Mesendoderm (in vitro differentiated cells): ENCODE measurements around the gene EFEMP2.
A peak's percentile ranks its signal among the peaks of the same experiment; 100 is the strongest.

Experiments
- DNase-seq: peaks from one replicate; pipeline ENCODE4 v3.0.0; 2013
- H2AK5ac ChIP-seq: 2 replicates; pipeline ENCODE4 v1.6.1; 2013; ENCODE audit warnings: low read length, inconsistent platforms
- H2BK120ac ChIP-seq: 2 replicates; pipeline ENCODE4 v1.6.1; 2013; ENCODE audit warnings: low read depth, mild to moderate bottlenecking, low read length, moderate library complexity, mixed read lengths
- H2BK15ac ChIP-seq: replicated peaks from 2 replicates; pipeline ENCODE4 v1.6.1; 2013; ENCODE audit warnings: low read depth, mild to moderate bottlenecking, moderate library complexity
- H2BK5ac ChIP-seq: 2 replicates; pipeline ENCODE4 v1.6.1; 2013; ENCODE audit warnings: low read length, inconsistent platforms
- H3K18ac ChIP-seq: 2 replicates; pipeline ENCODE4 v1.6.1; 2013; ENCODE audit warnings: mild to moderate bottlenecking, low read length, mixed read lengths
- H3K23ac ChIP-seq: one replicate; pipeline ENCODE4 v1.6.1; 2013; ENCODE audit warnings: low read length
- H3K27ac ChIP-seq: 2 replicates; pipeline ENCODE4 v1.5.1; 2013; ENCODE audit warnings: low read depth, mild to moderate bottlenecking, inconsistent platforms, low read length, moderate library complexity
- H3K27me3 ChIP-seq: 2 replicates; pipeline ENCODE4 v1.6.1; 2013; ENCODE audit warnings: low read length, control low read depth, mild to moderate bottlenecking, inconsistent platforms; ENCODE audit not compliant: insufficient read depth, poor library complexity
- H3K36me3 ChIP-seq: 2 replicates; pipeline ENCODE4 v1.6.1; 2013; ENCODE audit warnings: low read length, inconsistent platforms; ENCODE audit not compliant: control insufficient read depth, insufficient read depth
- H3K4ac ChIP-seq: one replicate; pipeline ENCODE4 v1.6.1; 2013; ENCODE audit warnings: low read depth, mild to moderate bottlenecking, low read length, moderate library complexity
- H3K4me1 ChIP-seq: 2 replicates; pipeline ENCODE4 v1.6.1; 2013; ENCODE audit warnings: low read depth, low read length, inconsistent platforms; ENCODE audit not compliant: control insufficient read depth
- H3K4me2 ChIP-seq: 2 replicates; pipeline ENCODE4 v1.6.1; 2013; ENCODE audit warnings: low read length
- H3K4me3 ChIP-seq: 2 replicates; pipeline ENCODE4 v1.5.1; 2013; ENCODE audit warnings: mild to moderate bottlenecking, low read length
- H3K56ac ChIP-seq: one replicate; pipeline ENCODE4 v1.6.1; 2013; ENCODE audit warnings: low read length
- H3K79me1 ChIP-seq: 2 replicates; pipeline ENCODE4 v1.6.1; 2013; ENCODE audit warnings: low read length, inconsistent platforms
- H3K79me2 ChIP-seq: 2 replicates; pipeline ENCODE4 v1.6.1; 2013; ENCODE audit warnings: mild to moderate bottlenecking, low read length; ENCODE audit not compliant: control insufficient read depth, insufficient read depth
- H3K9ac ChIP-seq: 2 replicates; pipeline ENCODE4 v1.6.1; 2013; ENCODE audit warnings: low read length, inconsistent platforms
- H4K5ac ChIP-seq: one replicate; pipeline ENCODE4 v1.6.1; 2013; ENCODE audit warnings: low read length
- H4K8ac ChIP-seq: one replicate; pipeline ENCODE4 v1.6.1; 2013; ENCODE audit warnings: low read depth, mild to moderate bottlenecking, control low read depth, low read length, moderate library complexity
- WGBS: extraction: QIAGEN DNeasy Blood & Tissue Kit; methylation state at CpG from one replicate; pipeline ENCODE4 v1.1.7; 2013; ENCODE audit warnings: low lambda C conversion rate, missing lambda C conversion rate; ENCODE audit not compliant: insufficient coverage; ENCODE audit errors: extremely low coverage; 5-methylcytosine and 5-hydroxymethylcytosine counted together

EFEMP2 gene

GRCh38 chr11:65851811-65852507 is 20.6 kb downstream of the EFEMP2 start:
- Histone ChIP-seq H4K5ac (no peak overlapping the region), H3K27me3 (no peaks in the 10 kb centered on the region), H3K27ac (no peak overlapping the region), H2BK5ac (no peak overlapping the region), H3K36me3 (peaks cover 23% of the 10 kb centered on the region), H3K56ac (no peak overlapping the region), H2BK120ac (no peak overlapping the region), H3K79me1 (peaks cover 20% of the 10 kb centered on the region), H3K18ac (no peak overlapping the region), H3K23ac (no peak overlapping the region), H3K79me2 (peaks cover 27% of the 10 kb centered on the region), H3K4me3 (no peak overlapping the region), H3K4me1 (peaks cover 3% of the 10 kb centered on the region), H2AK5ac (no peak overlapping the region), H3K4ac (no peak overlapping the region), H3K4me2 (no peak overlapping the region), H2BK15ac (no peak overlapping the region), H3K9ac (no peak overlapping the region), H4K8ac (no peak overlapping the region)
- peak; percentile 5 for DNase-seq
- no CpG with 5 or more reads among the region's 10 CpGs for WGBS

- Histone ChIP-seq H3K27me3 (no peaks in the 10 kb centered on the region), H3K36me3 (peaks cover 21% of the 10 kb centered on the region), H3K4me3 (no peak overlapping the region), H3K79me1 (peaks cover 17% of the 10 kb centered on the region), H2BK120ac (no peak overlapping the region), H3K9ac (no peak overlapping the region), H3K79me2 (peaks cover 19% of the 10 kb centered on the region), H3K4ac (no peak overlapping the region), H3K27ac (no peak overlapping the region), H3K4me2 (no peak overlapping the region), H3K56ac (no peak overlapping the region), H4K8ac (no peak overlapping the region), H2BK5ac (no peak overlapping the region), H3K18ac (no peak overlapping the region), H3K23ac (no peak overlapping the region), H3K4me1 (peaks cover under 1% of the 10 kb centered on the region), H4K5ac (no peak overlapping the region), H2BK15ac (no peak overlapping the region), H2AK5ac (no peak overlapping the region)
- DNase-seq: peak; percentile 97
- no CpG with 5 or more reads among the region's 14 CpGs for WGBS
These were observed 21.5 kb downstream of the EFEMP2 start for GRCh38 chr11:65851083-65851579.

GRCh38 chr11:65850217-65851082 is 22.1 kb downstream of the EFEMP2 start:
- DNase-seq: peak; percentile 8
- WGBS: no CpG with 5 or more reads among the region's 20 CpGs

DNA sequence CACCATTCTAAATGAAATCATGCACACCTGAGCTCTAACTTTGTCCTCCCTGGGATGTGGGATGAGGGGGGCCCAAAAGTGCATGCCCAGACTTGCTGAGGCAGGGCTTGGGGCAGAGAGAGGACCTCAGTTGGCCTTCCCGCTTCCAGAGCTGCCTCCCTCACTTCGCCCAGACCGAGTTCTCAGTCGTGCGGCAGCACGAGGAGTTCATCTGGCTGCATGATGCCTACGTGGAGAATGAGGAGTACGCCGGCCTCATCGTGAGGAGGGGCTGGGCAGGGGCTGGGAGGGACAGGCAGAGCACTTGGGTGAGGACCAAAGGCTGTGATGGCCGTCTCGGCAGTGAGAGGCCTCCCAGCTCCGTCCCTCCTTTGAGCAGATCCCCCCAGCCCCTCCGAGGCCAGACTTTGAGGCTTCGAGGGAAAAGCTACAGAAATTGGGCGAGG is 22.8 kb downstream of the EFEMP2 start:
- Histone ChIP-seq H3K9ac (no peak overlapping the region), H3K79me1 (peaks cover 8% of the 10 kb centered on the region), H3K79me2 (peaks cover 6% of the 10 kb centered on the region), H3K36me3 (peaks cover 10% of the 10 kb centered on the region), H4K5ac (no peak overlapping the region), H3K23ac (no peak overlapping the region), H3K4me2 (no peak overlapping the region), H3K56ac (no peak overlapping the region), H3K4me3 (no peak overlapping the region), H2AK5ac (no peak overlapping the region), H3K27ac (no peak overlapping the region), H3K27me3 (no peaks in the 10 kb centered on the region), H2BK5ac (no peak overlapping the region), H3K4ac (no peak overlapping the region), H4K8ac (no peak overlapping the region), H3K18ac (no peak overlapping the region), H3K4me1 (no peaks in the 10 kb centered on the region), H2BK120ac (no peak overlapping the region), H2BK15ac (no peak overlapping the region)
- DNase-seq: peak; percentile 14
- WGBS: no CpG with 5 or more reads among the region's 16 CpGs

More at GRCh38 chr11:65850217-65851082, 22.1 kb downstream of the EFEMP2 start:
- Histone ChIP-seq H3K56ac (no peak overlapping the region), H3K36me3 (peaks cover 15% of the 10 kb centered on the region), H3K27me3 (no peaks in the 10 kb centered on the region), H3K4ac (no peak overlapping the region), H2BK15ac (no peak overlapping the region), H3K79me2 (peaks cover 12% of the 10 kb centered on the region), H3K4me2 (no peak overlapping the region), H2BK5ac (no peak overlapping the region), H3K23ac (no peak overlapping the region), H3K27ac (no peak overlapping the region), H3K4me3 (no peak overlapping the region), H3K18ac (no peak overlapping the region), H4K5ac (no peak overlapping the region), H3K9ac (no peak overlapping the region), H3K4me1 (no peaks in the 10 kb centered on the region), H2BK120ac (no peak overlapping the region), H4K8ac (no peak overlapping the region), H2AK5ac (no peak overlapping the region), H3K79me1 (peaks cover 10% of the 10 kb centered on the region)

- H4K8ac ChIP-seq: no peak overlapping the region
- no CpG with 5 or more reads among the region's 8 CpGs for WGBS
- no peak overlapping the region for H3K4me3 ChIP-seq
- H3K23ac ChIP-seq: no peak overlapping the region
- peak; percentile 23 for DNase-seq
- H2BK15ac ChIP-seq: no peak overlapping the region
- H3K27ac ChIP-seq: no peak overlapping the region
- H3K9ac ChIP-seq: no peak overlapping the region
- H3K4me2 ChIP-seq: no peak overlapping the region
- no peak overlapping the region for H3K18ac ChIP-seq
- peaks cover 6% of the 10 kb centered on the region for H3K79me1 ChIP-seq
- H3K4me1 ChIP-seq: no peaks in the 10 kb centered on the region
- H3K27me3 ChIP-seq: no peaks in the 10 kb centered on the region
- H2BK120ac ChIP-seq: no peak overlapping the region
- H4K5ac ChIP-seq: no peak overlapping the region
- no peak overlapping the region for H3K56ac ChIP-seq
- H3K4ac ChIP-seq: no peak overlapping the region
- peaks cover 6% of the 10 kb centered on the region for H3K36me3 ChIP-seq
- H2BK5ac ChIP-seq: no peak overlapping the region
- peaks cover 4% of the 10 kb centered on the region for H3K79me2 ChIP-seq
- no peak overlapping the region for H2AK5ac ChIP-seq
These were observed 23.2 kb downstream of the EFEMP2 start for GRCh38 chr11:65849366-65849765.
